Measurements from ENCODE around the gene ADAMTS10. TPM values are rescaled to one million over a fixed set of nuclear protein-coding genes. Genes with fewer than 3 reads are reported as not detected.

ADAMTS10 gene
- total RNA-seq, 3 donors from 2014 or later: 4.6 to 23.5 (median 7.1) TPM

- H3K36me3 ChIP-seq (ENCODE audit: low read depth): no peaks in the 10 kb centered on the region
- intact Hi-C loops (cut with DNase I, micrococcal nuclease): no loop called here
- peaks cover 5% of the 10 kb centered on the region for H3K9me3 ChIP-seq
- TF ChIP-seq, protein P1, sequence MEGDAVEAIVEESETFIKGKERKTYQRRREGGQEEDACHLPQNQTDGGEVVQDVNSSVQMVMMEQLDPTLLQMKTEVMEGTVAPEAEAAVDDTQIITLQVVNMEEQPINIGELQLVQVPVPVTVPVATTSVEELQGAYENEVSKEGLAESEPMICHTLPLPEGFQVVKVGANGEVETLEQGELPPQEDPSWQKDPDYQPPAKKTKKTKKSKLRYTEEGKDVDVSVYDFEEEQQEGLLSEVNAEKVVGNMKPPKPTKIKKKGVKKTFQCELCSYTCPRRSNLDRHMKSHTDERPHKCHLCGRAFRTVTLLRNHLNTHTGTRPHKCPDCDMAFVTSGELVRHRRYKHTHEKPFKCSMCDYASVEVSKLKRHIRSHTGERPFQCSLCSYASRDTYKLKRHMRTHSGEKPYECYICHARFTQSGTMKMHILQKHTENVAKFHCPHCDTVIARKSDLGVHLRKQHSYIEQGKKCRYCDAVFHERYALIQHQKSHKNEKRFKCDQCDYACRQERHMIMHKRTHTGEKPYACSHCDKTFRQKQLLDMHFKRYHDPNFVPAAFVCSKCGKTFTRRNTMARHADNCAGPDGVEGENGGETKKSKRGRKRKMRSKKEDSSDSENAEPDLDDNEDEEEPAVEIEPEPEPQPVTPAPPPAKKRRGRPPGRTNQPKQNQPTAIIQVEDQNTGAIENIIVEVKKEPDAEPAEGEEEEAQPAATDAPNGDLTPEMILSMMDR (IDR thresholded peaks at IDR 0.05): no peak
- H3K4me3 ChIP-seq: no peak overlapping the region
- DNase-seq (peak in 2 of 3 donors; percentile 53 to 54), ATAC-seq (peak; percentile 59)
- H3K4me1 ChIP-seq (ENCODE audit: low read depth): peaks cover 4% of the 10 kb centered on the region
Measured at GRCh38 chr19:8609279-8610040, 1.1 kb downstream of the ADAMTS10 start.

- TF ChIP-seq, protein P1 (IDR thresholded peaks at IDR 0.05): no peak
- ATAC-seq: no peak
- Histone ChIP-seq H3K4me3 (no peak overlapping the region), H3K4me1 (ENCODE audit: low read depth) (peaks cover 4% of the 10 kb centered on the region), H3K36me3 (ENCODE audit: low read depth) (no peaks in the 10 kb centered on the region), H3K9me3 (peaks cover 5% of the 10 kb centered on the region)
- intact Hi-C loops (cut with DNase I, micrococcal nuclease): no loop called here
- DNase-seq: no peak
Measured at GRCh38 chr19:8608941-8609278, 1.6 kb downstream of the ADAMTS10 start.

- DNase-seq: no peak
- intact Hi-C loops (cut with DNase I, micrococcal nuclease): no loop called here
Measured at GRCh38 chr19:8607386-8607785, 3.1 kb downstream of the ADAMTS10 start.

DNA sequence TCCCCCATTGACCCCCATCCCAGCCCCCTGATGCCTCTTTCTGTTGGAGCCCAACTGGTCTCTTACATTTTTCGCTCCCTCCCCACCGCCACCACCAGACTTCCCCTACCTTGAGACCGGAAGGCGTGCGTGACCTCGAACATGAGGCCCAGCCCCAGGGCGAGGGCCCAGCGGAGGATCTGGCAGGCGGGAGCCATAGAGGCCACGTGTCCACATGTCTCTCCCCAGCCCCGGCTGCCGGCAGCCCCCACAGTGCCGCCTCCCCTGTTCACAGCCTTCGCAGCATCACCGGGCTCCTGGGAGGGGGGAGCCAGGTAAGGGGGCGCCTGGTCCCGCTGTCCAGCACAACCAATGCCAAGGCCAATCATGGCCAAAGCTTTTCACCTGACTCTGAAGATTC is 5.0 kb downstream of the ADAMTS10 start:
- intact Hi-C loops (cut with DNase I, micrococcal nuclease): no loop called here
- TF ChIP-seq, protein P1 (IDR thresholded peaks at IDR 0.05): no peak
- Histone ChIP-seq H3K36me3 (ENCODE audit: low read depth) (no peaks in the 10 kb centered on the region), H3K4me3 (no peak overlapping the region), H3K9me3 (peaks cover 5% of the 10 kb centered on the region), H3K4me1 (ENCODE audit: low read depth) (peaks cover 4% of the 10 kb centered on the region)
- no peak for ATAC-seq
- DNase-seq: no peak

More at GRCh38 chr19:8607386-8607785, 3.1 kb downstream of the ADAMTS10 start:
- ATAC-seq: no peak
- H3K4me3 ChIP-seq: no peak overlapping the region
- TF ChIP-seq, protein P1 (IDR thresholded peaks at IDR 0.05): no peak
- peaks cover 4% of the 10 kb centered on the region for H3K4me1 ChIP-seq (ENCODE audit: low read depth)
- H3K36me3 ChIP-seq (ENCODE audit: low read depth): no peaks in the 10 kb centered on the region
- peaks cover 5% of the 10 kb centered on the region for H3K9me3 ChIP-seq

DNA sequence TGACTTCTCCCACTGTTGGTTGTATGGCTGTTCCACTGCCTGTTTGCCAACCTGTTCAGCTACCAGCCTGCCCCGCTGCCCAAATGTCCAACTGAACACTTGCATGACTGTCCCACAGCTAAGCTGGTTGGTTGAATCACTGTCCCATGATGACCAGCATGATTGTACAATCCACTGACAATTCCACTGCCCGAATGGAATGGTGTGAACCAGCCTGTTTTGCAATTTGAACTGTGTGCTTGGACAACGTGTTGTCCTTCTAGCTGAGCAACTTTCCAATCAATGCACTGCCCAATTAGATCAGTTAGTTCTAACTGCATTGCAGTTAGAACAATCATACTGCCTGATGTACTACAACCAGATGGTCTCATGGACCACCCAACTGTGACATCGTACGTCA is 8.7 kb downstream of the ADAMTS10 start:
- no peaks in the 10 kb centered on the region for H3K36me3 ChIP-seq (ENCODE audit: low read depth)
- H3K4me1 ChIP-seq (ENCODE audit: low read depth): no peaks in the 10 kb centered on the region
- peaks cover 5% of the 10 kb centered on the region for H3K9me3 ChIP-seq
- ATAC-seq: no peak
- TF ChIP-seq, protein P1 (IDR thresholded peaks at IDR 0.05): no peak
- no peak for DNase-seq
- H3K4me3 ChIP-seq: no peak overlapping the region
- intact Hi-C loops (cut with DNase I, micrococcal nuclease): no loop called here
